ENCODE results near the gene BLACAT1.
"Not testable (repeated sequence)": the region's sequence is repeated elsewhere in the genome, so short reads cannot be mapped to it uniquely, and the experiment has no call there.

Gene BLACAT1

GRCh38 chr1:205417870-205418635, 37.8 kb downstream of the BLACAT1 start:
- no peak for DNase-seq (ENCODE audit: low read depth in 2 of 2)

GRCh38 chr1:205416322-205416721, 39.5 kb downstream of the BLACAT1 start:
- DNase-seq (ENCODE audit: low read depth in 2 of 2): no peak

GRCh38 chr1:205410581-205411298, 45.1 kb downstream of the BLACAT1 start:
- no peak for DNase-seq (ENCODE audit: low read depth in 2 of 2)

GRCh38 chr1:205407970-205408369, 47.9 kb downstream of the BLACAT1 start:
- DNase-seq (ENCODE audit: low read depth in 2 of 2): no peak

GRCh38 chr1:205406252-205406651, 49.6 kb downstream of the BLACAT1 start:
- not testable (repeated sequence) for DNase-seq (ENCODE audit: low read depth in 2 of 2)
